ENCODE measurements around the gene C19orf33. TPM values are rescaled to one million over a fixed set of nuclear protein-coding genes. Genes with fewer than 3 reads are reported as not detected.

C19orf33 gene
- total RNA-seq, 1 donor from 2014 or later, result not detected

DNA sequence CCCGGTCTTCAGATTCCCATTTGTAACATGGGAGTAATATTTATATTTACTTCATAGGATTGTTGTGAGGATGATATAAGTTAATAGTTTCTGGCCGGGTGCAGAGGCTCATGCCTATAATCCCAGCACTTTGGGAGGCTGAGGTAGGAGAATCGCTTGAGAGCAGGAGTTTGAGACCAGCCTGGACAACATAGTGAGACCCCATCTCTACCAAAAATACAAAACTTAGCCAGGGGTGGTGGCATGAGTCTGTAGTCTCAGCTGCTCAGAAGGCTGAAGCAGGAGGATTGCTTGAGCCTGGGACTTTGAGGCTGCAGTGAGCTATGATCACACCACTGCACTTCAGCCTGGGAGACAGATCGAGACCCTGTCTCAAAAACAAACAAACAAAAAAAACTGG is 42.8 kb downstream of the C19orf33 start:
- intact Hi-C loops (cut with micrococcal nuclease), result no loop called here
- no peak for DNase-seq (ENCODE audit: low spot score)
- no peaks in the 10 kb centered on the region for H3K9me3 Mint-ChIP-seq
- no peaks in the 10 kb centered on the region for H3K4me1 Mint-ChIP-seq (ENCODE audit: low read depth)
- no peak overlapping the region for H3K27ac Mint-ChIP-seq
- peaks cover under 1% of the 10 kb centered on the region for H3K27me3 Mint-ChIP-seq (ENCODE audit: insufficient read depth)
- no peaks in the 10 kb centered on the region for H3K36me3 Mint-ChIP-seq (ENCODE audit: low read depth)
- no peak overlapping the region for H3K4me3 Mint-ChIP-seq

DNA sequence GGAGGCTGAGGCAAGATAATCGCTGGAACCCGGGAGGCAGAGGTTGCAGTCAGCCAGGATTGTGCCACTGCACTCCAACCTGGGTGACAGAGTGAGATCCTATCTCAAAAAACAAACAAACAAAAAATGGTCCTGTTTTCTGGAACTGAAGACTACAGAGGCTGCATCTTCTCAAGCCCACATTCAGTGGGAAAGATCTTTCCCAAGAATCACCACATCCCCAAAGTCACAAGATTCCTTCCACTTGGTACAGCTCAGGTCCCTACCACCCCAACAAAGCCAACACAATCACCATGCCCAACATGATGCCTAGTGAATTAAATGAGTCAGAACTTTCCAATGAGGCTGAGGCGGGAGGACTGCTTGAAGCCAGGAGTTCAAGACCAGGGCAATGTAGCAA is 46.8 kb downstream of the C19orf33 start:
- Mint-ChIP-seq H3K9me3 (no peaks in the 10 kb centered on the region), H3K27me3 (ENCODE audit: insufficient read depth) (peaks cover 10% of the 10 kb centered on the region), H3K4me3 (no peak overlapping the region), H3K36me3 (ENCODE audit: low read depth) (no peaks in the 10 kb centered on the region), H3K27ac (no peak overlapping the region), H3K4me1 (ENCODE audit: low read depth) (no peaks in the 10 kb centered on the region)
- no peak for DNase-seq (ENCODE audit: low spot score)
- intact Hi-C loops (cut with micrococcal nuclease), result no loop called here

DNA sequence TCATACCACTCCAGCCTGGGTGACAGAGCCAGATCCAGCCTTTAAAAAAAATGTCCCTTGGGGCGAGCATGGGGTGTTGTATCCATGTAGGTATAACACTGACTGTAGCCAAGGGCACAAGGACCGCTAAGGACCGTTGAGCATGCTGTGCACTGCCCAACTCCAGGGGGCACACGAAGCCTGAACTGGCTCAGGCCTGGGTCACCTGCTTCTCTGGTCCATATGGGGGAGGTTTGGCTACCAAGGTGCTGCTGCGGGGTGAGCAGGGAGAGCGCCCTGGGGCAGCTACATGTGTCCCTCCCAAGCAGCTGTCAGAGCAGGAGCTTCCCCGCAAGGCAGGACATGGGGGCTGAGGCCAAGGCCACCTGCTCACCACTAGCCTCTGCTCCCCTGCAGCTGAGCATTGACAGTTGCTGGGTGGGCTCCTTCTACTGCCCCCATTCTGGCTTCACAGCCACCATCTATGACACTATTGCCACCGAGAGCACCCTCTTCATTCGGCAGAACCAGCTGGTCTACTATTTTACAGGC is 47.9 kb downstream of the C19orf33 start:
- H3K9me3 Mint-ChIP-seq, result no peaks in the 10 kb centered on the region
- no peaks in the 10 kb centered on the region for H3K36me3 Mint-ChIP-seq (ENCODE audit: low read depth)
- no peak for DNase-seq (ENCODE audit: low spot score)
- H3K4me1 Mint-ChIP-seq (ENCODE audit: low read depth), result no peaks in the 10 kb centered on the region
- intact Hi-C loops (cut with micrococcal nuclease), result no loop called here
- H3K4me3 Mint-ChIP-seq, result no peak overlapping the region
- peaks cover 17% of the 10 kb centered on the region for H3K27me3 Mint-ChIP-seq (ENCODE audit: insufficient read depth)
- no peak overlapping the region for H3K27ac Mint-ChIP-seq

DNA sequence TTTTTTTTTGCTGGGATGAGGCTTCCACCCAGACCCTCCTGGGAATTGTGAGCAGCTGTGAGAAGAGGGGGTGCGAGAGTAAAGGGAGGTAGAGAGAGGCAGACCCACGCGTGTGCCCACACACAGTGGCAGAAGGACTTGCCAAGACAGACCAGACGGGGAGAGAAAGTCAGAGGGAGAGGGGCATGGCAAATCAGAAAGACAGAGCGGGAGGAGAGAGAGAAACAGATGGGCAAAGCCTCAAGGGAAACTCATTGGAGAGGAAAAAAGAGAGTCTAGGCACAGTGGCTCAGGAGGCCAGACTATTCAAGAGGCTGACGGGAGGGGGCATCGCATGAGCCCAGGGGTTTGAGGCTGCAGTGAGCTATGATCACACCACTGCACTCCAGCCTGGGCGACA is 48.6 kb downstream of the C19orf33 start:
- Mint-ChIP-seq H3K9me3 (no peaks in the 10 kb centered on the region), H3K27ac (no peak overlapping the region), H3K27me3 (ENCODE audit: insufficient read depth) (peaks cover 17% of the 10 kb centered on the region), H3K36me3 (ENCODE audit: low read depth) (no peaks in the 10 kb centered on the region), H3K4me3 (no peak overlapping the region), H3K4me1 (ENCODE audit: low read depth) (no peaks in the 10 kb centered on the region)
- no peak for DNase-seq (ENCODE audit: low spot score)
- intact Hi-C loops (cut with micrococcal nuclease), result no loop called here

Other genes starting within 250 kb of the C19orf33 start
- 1.4 and 1.7 TPM in 2 replicates for gene DPF1, start 80.0 kb upstream of the C19orf33 start, total RNA-seq
- 65.1 and 66.9 TPM in 2 replicates for gene PPP1R14A, start 47.9 kb upstream of the C19orf33 start, total RNA-seq
- gene SPINT2, start 39.7 kb upstream of the C19orf33 start, total RNA-seq, result 79.6 and 86.8 TPM in 2 replicates
- 89.8 and 96.0 TPM in 2 replicates for gene YIF1B, start 11.7 kb downstream of the C19orf33 start, total RNA-seq
- gene KCNK6, start 15.6 kb downstream of the C19orf33 start, total RNA-seq, result 21.1 and 22.1 TPM in 2 replicates
- 3.0 and 4.8 TPM in 2 replicates for gene CATSPERG, start 31.6 kb downstream of the C19orf33 start, total RNA-seq
- 292 and 298 TPM in 2 replicates for gene PSMD8, start 70.3 kb downstream of the C19orf33 start, total RNA-seq
- 0.17 and 0.39 TPM in 2 replicates for gene GGN, start 83.8 kb downstream of the C19orf33 start, total RNA-seq
- 2.2 and 2.6 TPM in 2 replicates for gene SPRED3, start 84.4 kb downstream of the C19orf33 start, total RNA-seq
- gene FAM98C, start 98.8 kb downstream of the C19orf33 start, total RNA-seq, result 26.6 and 27.5 TPM in 2 replicates
- gene RASGRP4, start 122.0 kb downstream of the C19orf33 start, total RNA-seq, result 1.5 and 1.8 TPM in 2 replicates
- 2.6 and 3.8 TPM in 2 replicates for gene RYR1, start 129.4 kb downstream of the C19orf33 start, total RNA-seq

Data from activated T-helper 1 cell treated with anti-CD3 and anti-CD28 coated beads, Interleukin-12 subunit alpha, Interleukin-12 subunit beta, Interleukin-2, Interleukin-4 antibody, amounts not matched to agents 30 ng/mL and 10 ng/mL and 1 ng/mL, durations not matched to agents 14 hours and 24 hours and 36 hours (primary cell).